Spinal cord (tissue), 10 donors: ENCODE data around the gene SFXN5. TPM values are rescaled to one million over a fixed set of nuclear protein-coding genes. Genes with fewer than 3 reads are reported as not detected.
"Not testable (repeated sequence)": the region's sequence is repeated elsewhere in the genome, so short reads cannot be mapped to it uniquely, and the experiment has no call there.

Source experiments
- DNase-seq, 6 donors: peaks; one replicate each; pipeline versions ENCODE4 v3.0.0 to v3.0.0-alpha.2; 2013 to 2015; ENCODE audit warnings: low spot score in 6 of 6, low read depth in 4 of 6
- H3K27ac ChIP-seq: one replicate; pipeline ENCODE4 v1.5.1; 2013; ENCODE audit warnings: low read depth, low read length, control low read depth
- H3K27me3 ChIP-seq: one replicate; pipeline ENCODE4 v1.6.1; 2013; ENCODE audit warnings: low read length; ENCODE audit not compliant: control insufficient read depth, insufficient read depth
- H3K36me3 ChIP-seq: one replicate; pipeline ENCODE4 v1.6.1; 2013; ENCODE audit warnings: low read length; ENCODE audit not compliant: control insufficient read depth, insufficient read depth
- H3K4me1 ChIP-seq: one replicate; pipeline ENCODE4 v1.6.1; 2013; ENCODE audit warnings: low read length; ENCODE audit not compliant: control insufficient read depth, insufficient read depth
- H3K4me3 ChIP-seq: one replicate; pipeline ENCODE4 v1.5.1; 2013; ENCODE audit warnings: low read depth, low read length, control low read depth
- H3K9me3 ChIP-seq: one replicate; pipeline ENCODE4 v1.6.1; 2013; ENCODE audit warnings: low read length; ENCODE audit not compliant: control insufficient read depth, insufficient read depth
- WGBS: methylation state at CpG from one replicate; pipeline ENCODE4 v1.1.5; 2013; ENCODE audit warnings: missing lambda C conversion rate; ENCODE audit not compliant: insufficient coverage; 5-methylcytosine and 5-hydroxymethylcytosine counted together
- polyA plus RNA-seq, 2 donors: library from polyadenylated mRNA; unstranded; fragments of 120-200 nt; gene quantifications; one replicate each; pipeline ENCODE4 v1.2.1, GENCODE V29; 2013; ENCODE audit not compliant: insufficient read length in 2 of 2
- total RNA-seq, 2 donors: library from RNA; depleted of rRNA in 1 of 2; stranded (reverse); fragments of 120-200 nt in 1 of 2; fragments of >200 nt in 1 of 2; gene quantifications; one replicate each; pipeline versions ENCODE4 v1.2.3 to v1.2.4, GENCODE V29; 2013 to 2014
- donor health status: healthy.

The SFXN5 gene
- total and polyA plus RNA-seq, 4 donors: 26.0 to 73.9 (median 54.8) TPM

DNA sequence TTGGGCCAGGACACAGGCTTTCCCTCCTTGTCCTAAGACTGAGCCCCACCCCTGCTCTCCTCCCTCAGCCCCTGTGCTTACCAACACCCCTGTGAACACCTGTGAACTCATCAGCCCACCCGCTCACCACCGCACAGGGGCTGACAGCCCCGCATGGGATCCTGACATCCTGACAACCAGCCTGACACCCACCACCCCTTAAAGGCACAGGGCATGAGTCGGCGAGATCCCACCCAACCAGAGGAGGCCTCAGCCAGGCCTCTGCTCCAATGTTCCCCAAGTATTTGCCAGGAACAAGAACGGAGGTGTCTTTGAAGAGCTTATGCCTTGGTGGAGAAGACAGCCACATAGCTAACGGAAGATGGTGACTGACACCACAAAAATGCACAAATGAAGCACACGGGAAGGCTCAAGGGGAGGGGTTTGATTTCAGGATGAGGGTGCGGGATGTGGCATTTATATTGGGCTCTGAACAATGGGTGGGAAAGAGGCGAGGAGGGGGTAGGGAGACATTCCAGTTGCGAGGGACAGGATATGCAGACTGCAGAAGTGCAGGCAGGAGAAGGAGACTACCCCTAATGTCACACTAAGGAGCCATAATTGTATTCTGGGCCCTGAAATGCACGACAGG, 30.2 kb upstream of the SFXN5 start:
- H3K36me3 ChIP-seq: peaks cover 4% of the 10 kb centered on the region
- H3K27me3 ChIP-seq: no peaks in the 10 kb centered on the region
- peaks cover 5% of the 10 kb centered on the region for H3K4me1 ChIP-seq
- H3K27ac ChIP-seq: no peak overlapping the region
- DNase-seq: no peak
- 88% methylated on average over 10 of the region's 12 CpGs for WGBS
- H3K9me3 ChIP-seq: no peaks in the 10 kb centered on the region
- H3K4me3 ChIP-seq: no peak overlapping the region

DNA sequence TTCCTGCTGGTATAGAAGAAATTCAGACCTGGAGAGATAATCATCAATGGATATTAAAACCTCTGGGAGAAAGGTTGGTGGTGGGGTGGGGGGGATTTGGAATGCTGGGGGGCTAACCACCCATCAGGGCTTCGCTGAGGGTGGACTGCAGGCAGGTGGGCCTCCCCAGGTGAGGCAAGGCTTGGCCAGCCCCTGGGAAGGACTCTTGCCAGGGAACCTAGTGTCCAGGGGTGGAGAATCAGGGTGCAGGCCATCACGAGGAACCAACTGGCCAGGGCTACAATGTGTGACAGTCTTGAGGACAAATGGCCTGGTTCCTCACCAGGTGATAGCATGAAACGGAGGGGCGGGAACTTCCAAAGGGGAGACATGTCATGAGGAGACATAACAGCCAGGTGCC, 29.4 kb upstream of the SFXN5 start:
- no peaks in the 10 kb centered on the region for H3K9me3 ChIP-seq
- H3K27ac ChIP-seq: no peak overlapping the region
- H3K27me3 ChIP-seq: no peaks in the 10 kb centered on the region
- H3K4me3 ChIP-seq: no peak overlapping the region
- peaks cover 5% of the 10 kb centered on the region for H3K4me1 ChIP-seq
- no peak for DNase-seq
- H3K36me3 ChIP-seq: peaks cover 2% of the 10 kb centered on the region
- 85% methylated on average over 4 of the region's 4 CpGs for WGBS

DNA sequence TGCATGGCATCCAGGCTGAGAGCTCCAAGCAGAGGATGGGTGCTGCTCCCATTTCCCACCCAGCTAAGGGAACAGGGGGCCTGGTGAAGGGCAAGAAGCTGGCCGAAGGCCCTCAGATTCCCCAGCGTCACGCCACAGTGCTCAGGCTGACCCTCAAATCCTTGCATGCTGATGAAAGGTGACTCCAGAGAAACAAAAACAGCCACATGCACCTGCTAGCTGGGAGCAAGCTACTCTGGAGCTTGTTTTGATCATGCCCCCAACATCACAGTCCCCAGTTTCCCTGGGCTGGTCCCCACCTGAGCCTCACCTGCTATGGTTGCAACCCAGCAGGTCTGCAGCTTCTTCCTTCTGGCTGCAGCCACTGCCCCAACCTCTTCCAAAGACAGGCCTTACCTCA, 28.0 kb upstream of the SFXN5 start:
- H3K27ac ChIP-seq: no peak overlapping the region
- H3K27me3 ChIP-seq: no peaks in the 10 kb centered on the region
- 91% methylated on average over 3 of the region's 3 CpGs for WGBS
- peaks cover 5% of the 10 kb centered on the region for H3K4me1 ChIP-seq
- peaks cover 2% of the 10 kb centered on the region for H3K36me3 ChIP-seq
- no peak for DNase-seq
- no peaks in the 10 kb centered on the region for H3K9me3 ChIP-seq
- no peak overlapping the region for H3K4me3 ChIP-seq

DNA sequence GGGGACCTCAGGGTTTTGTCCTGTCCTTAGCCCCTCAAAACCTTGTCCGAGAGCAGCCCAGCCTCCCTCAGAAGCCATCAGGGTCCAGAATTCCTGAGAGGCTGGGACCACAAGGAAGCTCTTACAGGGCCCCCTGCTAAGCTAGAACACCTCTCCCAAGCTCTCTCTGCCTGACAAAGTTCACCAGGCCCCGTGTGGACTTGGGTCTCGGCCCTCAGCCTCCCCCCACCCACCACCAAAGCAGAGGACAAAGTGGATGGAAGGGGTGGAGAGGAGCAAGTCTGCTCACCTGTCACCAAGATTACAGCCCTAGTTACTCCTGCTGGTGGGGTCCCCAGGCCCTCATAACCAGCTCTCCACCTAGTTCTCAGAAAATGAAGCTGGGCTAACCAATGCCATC, 24.4 kb upstream of the SFXN5 start:
- 100% methylated on average over 1 of the region's 3 CpGs for WGBS
- H3K9me3 ChIP-seq: no peaks in the 10 kb centered on the region

DNA sequence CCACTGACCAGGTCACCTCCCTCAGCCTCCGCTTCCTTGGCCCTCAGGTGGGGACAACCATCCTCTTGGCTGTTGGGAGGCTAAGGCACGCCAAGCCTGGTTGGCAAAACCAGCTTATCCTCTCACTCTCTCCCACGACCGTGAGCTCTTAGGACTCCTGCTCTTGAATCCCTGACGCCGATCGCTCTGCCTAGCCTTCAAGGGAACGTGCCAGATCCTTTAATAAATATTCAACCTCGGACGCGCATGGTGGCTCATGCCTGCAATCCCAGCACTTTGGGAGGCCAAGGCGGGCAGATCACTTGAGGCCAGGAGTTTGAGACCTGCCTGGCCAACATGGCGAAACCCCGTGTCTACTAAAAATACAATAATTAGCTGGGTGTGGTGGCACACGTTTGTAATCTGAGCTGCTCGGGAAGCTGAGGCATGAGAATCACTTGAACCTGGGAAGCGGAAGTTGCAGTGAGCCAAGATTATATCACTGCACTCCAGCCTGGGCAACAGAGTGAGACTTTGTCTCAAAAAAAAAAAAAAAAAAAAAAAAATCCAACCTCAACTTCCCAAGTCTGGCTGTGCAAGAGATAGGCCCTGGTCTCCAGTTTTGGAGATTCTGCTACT, 22.2 kb upstream of the SFXN5 start:
- not testable (repeated sequence) for DNase-seq, H3K27me3 ChIP-seq, H3K27ac ChIP-seq, H3K36me3 ChIP-seq, H3K9me3 ChIP-seq, H3K4me3 ChIP-seq
- peaks cover 23% of the 10 kb centered on the region for H3K4me1 ChIP-seq
- WGBS: 91% methylated on average over 12 of the region's 17 CpGs

More for the DNA sequence above, 24.4 kb upstream of the SFXN5 start:
- Histone ChIP-seq H3K27me3 (no peaks in the 10 kb centered on the region), H3K27ac (no peak overlapping the region), H3K36me3 (peaks cover under 1% of the 10 kb centered on the region), H3K4me3 (no peak overlapping the region), H3K4me1 (peaks cover 20% of the 10 kb centered on the region)
- no peak for DNase-seq

DNA sequence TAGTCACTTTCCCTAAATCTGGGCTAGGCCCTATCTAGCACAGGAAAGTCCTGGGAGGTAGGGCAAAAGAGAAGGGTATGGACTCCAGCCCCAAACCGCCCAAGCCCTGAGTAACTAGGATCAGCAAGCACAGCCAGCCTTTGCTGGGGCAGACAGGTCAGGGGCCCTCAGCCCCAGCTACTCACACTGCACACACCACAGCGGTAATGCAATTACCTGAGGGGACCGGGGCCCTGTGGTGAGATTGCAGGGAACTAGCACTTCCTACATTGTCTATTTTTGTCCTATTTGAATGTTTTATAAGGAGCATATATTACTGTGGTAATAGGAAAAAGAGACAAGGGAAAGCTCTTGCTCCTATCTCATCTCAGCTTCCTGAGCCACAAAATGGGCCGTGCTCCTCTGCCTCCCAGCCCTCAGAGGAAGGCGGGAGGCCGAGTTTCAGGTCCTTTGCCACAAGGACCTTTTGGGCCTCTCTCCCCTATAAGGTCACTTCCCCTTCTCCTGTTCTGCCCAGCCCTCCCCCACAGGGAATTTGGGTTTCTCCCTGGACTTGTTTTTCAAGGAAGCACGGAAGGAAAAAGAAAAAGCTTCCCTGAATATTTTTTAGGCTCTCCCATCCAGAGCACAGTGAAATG, 20.8 kb upstream of the SFXN5 start:
- no peaks in the 10 kb centered on the region for H3K27me3 ChIP-seq
- peaks cover 23% of the 10 kb centered on the region for H3K4me1 ChIP-seq
- 64% methylated on average over 4 of the region's 7 CpGs for WGBS
- no peaks in the 10 kb centered on the region for H3K9me3 ChIP-seq
- H3K4me3 ChIP-seq: no peak overlapping the region
- peaks cover 21% of the 10 kb centered on the region for H3K36me3 ChIP-seq
- H3K27ac ChIP-seq: no peak overlapping the region
- no peak for DNase-seq

DNA sequence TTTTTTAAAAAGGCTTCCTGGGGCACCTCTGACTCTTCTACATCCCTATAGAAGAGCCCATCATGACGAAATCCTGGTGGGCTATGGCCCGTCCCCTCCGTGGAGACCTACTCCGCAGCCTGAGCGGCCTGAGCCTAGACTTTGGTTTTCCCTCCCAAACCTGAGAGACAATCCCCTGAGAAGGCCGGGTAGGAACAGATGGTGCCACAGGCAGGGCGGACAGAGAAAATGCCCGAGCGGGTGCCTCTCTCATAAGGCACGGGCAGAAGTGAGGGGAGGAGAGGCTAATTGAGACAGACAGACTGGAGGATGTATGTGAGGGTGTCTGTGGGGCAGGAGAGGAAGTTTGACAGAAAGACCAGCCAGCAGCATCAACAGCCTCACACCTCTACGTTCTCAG, 20.2 kb upstream of the SFXN5 start:
- peaks cover 23% of the 10 kb centered on the region for H3K4me1 ChIP-seq
- H3K27ac ChIP-seq: no peak overlapping the region
- no peaks in the 10 kb centered on the region for H3K27me3 ChIP-seq
- WGBS: 91% methylated on average over 10 of the region's 11 CpGs
- no peak for DNase-seq
- peaks cover 27% of the 10 kb centered on the region for H3K36me3 ChIP-seq
- H3K9me3 ChIP-seq: no peaks in the 10 kb centered on the region
- H3K4me3 ChIP-seq: no peak overlapping the region

DNA sequence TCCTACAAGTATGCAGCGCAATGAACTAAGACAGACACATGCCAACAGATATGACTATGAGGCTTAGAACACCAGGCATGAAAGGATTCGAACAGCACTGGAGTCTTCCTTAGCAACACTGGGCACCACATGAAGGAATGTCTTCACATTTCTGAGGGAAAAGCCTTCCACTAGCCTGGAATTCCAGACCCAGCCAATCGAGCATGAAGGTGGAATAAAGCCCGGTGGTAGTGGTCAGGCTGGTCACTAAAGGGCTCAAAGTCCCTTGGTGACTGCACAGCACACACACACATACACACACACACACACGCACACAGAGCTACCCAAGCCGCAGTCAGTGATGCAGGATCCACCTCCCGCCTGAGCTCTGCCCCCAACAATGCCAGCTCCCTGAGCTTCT, 19.7 kb upstream of the SFXN5 start:
- 72% methylated on average over 2 of the region's 7 CpGs for WGBS
- H3K36me3 ChIP-seq: peaks cover 31% of the 10 kb centered on the region
- no peaks in the 10 kb centered on the region for H3K27me3 ChIP-seq
- no peaks in the 10 kb centered on the region for H3K9me3 ChIP-seq
- peak in 1 of 6 donors; percentile 24 for DNase-seq
- no peak overlapping the region for H3K27ac ChIP-seq
- peaks cover 23% of the 10 kb centered on the region for H3K4me1 ChIP-seq
- no peak overlapping the region for H3K4me3 ChIP-seq

DNA sequence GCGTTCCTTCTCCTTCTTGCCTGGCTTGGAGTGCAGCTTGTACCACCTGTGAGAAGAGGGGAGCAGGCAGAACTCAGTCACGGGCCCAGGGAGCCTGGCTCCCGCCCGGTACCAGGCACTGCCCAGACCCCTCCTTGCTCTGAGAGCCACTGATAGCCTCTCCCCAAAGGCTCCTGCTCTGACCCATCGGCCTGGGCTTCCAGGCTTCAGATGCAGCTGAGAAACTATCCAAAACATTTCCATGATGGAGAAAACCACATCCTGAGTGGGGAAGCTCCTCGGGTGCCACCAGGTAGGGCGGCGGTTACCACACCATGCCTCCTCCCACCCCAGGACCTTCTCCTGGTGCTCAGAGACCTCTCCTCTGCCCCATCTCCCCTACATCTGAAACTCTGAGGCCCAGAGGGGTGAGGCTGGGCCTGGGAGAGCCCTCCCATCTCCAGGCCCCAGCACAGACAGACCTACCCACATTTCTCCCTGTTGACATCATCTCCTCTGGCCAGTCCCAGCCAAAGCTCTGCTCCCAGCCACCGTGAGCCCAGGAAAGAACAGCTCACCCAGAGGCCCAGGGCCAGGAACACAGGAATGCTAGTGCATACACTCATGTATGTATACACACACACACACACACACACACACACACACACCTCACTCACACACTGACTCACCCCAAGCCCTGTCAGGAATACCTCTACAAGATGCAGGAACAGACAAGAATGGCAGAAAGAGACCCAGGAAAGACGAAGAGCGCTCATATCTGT, 17.9 kb upstream of the SFXN5 start:
- no peaks in the 10 kb centered on the region for H3K9me3 ChIP-seq
- H3K4me1 ChIP-seq: peaks cover 35% of the 10 kb centered on the region
- peak in 1 of 6 donors; percentile 32 for DNase-seq
- H3K4me3 ChIP-seq: no peak overlapping the region
- no peaks in the 10 kb centered on the region for H3K27me3 ChIP-seq
- H3K27ac ChIP-seq: no peak overlapping the region
- 90% methylated on average over 10 of the region's 11 CpGs for WGBS
- H3K36me3 ChIP-seq: peaks cover 37% of the 10 kb centered on the region
